NCI-H128 (cell line): ENCODE measurements around the gene SPRR1A.

Experiments
- DNase-seq: peaks from one replicate; lab custom pipeline; 2025; ENCODE audit not compliant: unreplicated experiment; lab: John Stamatoyannopoulos, UW

The SPRR1A gene, protein sequence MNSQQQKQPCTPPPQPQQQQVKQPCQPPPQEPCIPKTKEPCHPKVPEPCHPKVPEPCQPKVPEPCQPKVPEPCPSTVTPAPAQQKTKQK

DNA sequence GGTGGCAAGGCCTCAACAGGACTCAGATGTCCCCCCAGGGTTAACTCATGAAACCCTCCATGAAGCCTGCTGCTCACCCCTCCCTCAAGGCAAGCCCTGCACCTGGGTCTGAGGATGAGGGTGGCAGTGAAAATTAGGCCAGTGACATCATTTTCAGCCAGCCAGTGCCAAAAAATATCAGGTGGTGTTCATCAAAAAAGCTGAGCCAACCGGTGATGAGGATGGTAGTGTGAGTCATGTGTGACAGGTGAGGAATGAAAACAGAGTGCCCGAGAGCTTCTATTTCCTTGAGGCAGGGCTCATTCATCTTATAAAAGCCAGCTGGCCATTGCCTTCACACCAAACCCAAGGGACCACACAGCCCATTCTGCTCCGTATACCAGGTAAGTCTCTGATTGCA is at the start of gene SPRR1A:
Gene SPRR1A, plus strand, starts transcription at position 339 of the 400 bp plus-strand sequence. CDS start 1,150 bp downstream, outside the sequence.
- no peak for DNase-seq

GRCh38 chr1:152940614-152941013 is 43.3 kb upstream of the SPRR1A start:
- DNase-seq, result no peak

DNA sequence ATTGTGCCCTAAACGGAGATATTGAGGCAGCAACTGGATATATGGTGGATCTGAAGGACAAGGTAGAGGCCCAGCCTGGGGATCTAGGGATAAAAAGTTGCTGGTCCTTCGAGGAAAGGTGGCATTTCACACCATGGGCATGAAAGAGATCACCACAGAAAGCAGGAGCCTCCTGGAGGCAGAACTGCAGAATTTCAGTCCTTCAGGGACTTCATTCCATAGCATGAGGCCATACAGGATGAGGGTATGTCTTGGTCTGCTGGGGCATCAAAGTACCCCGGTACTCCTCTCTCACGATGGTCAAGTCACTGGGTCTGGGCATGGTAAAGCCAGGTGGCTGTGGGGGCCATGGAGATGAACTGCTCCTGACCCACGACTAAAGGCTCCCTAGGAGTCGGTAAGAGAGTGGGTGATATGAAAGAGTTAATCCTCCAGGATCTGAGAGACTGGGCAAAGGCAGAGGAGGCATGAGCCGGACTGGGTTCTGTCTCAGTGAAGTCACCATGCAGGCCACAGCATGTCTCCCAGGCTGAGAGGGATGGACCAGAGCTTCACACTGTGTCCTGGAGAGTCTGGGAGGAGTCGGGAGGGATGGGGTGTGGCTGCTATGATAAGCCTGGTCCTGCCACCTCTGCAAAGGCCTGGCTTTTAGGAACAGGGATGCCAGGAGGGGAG is 42.7 kb upstream of the SPRR1A start:
- DNase-seq, result no peak

GRCh38 chr1:152942161-152942560 is 41.7 kb upstream of the SPRR1A start:
- DNase-seq, result no peak

GRCh38 chr1:152946248-152946647 is 37.6 kb upstream of the SPRR1A start:
- no peak for DNase-seq

- DNase-seq, result no peak
Observed at GRCh38 chr1:152946651-152947256, 37.1 kb upstream of the SPRR1A start, which contains the start of gene SPRR5. TSS of gene SPRR5 (plus strand) at chr1:152947206. CDS start at chr1:152948555, 1,349 bp downstream.

GRCh38 chr1:152951711-152952110 is 32.2 kb upstream of the SPRR1A start:
- DNase-seq, result no peak

- DNase-seq, result no peak
Observed at GRCh38 chr1:152953761-152954160, 30.1 kb upstream of the SPRR1A start.

DNA sequence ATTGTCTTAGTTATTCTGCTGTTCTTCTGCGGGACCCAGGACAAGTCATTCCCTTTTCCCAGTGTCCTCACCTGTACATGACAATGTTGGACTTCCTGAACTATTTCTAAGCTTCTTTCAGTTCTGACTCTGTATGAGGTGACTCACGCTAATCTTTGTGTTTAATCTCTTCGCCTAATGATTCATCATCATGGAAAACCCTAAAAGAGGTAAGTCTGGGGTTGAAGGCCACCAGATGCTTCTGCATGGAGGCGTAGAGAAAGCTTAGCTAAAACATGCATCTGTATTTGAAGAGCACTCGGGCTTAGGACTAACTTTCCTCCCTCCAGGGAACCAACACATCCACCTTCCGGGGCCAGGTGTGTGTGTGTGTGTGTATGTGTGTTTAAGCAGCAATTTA is 29.4 kb upstream of the SPRR1A start:
- no peak for DNase-seq

DNA sequence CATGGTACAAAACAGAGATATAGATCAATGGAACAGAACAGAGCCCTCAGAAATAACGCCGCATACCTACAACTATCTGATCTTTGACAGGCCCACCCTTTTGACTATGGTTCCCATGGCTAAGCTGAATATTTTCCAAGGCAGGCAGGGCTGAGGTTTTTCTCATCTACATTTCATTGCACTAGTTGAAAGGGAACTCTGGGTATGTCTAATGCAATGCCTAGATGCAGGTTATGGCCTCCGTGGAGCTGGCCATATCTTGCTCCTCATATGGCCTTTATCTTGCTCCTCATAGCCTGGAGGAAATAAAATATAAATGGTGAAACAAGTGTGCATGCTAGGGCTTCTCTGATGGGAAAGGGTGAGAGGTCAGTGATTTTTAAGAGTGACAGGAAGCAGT is 26.3 kb upstream of the SPRR1A start:
- DNase-seq, result no peak

GRCh38 chr1:152959273-152959672 is 24.6 kb upstream of the SPRR1A start:
- DNase-seq, result no peak

GRCh38 chr1:152959801-152960451 is 24.0 kb upstream of the SPRR1A start:
- DNase-seq, result no peak

- DNase-seq, result no peak
Observed at GRCh38 chr1:152960452-152961044, 23.3 kb upstream of the SPRR1A start.

GRCh38 chr1:152961226-152961891 is 22.5 kb upstream of the SPRR1A start:
- no peak for DNase-seq

DNA sequence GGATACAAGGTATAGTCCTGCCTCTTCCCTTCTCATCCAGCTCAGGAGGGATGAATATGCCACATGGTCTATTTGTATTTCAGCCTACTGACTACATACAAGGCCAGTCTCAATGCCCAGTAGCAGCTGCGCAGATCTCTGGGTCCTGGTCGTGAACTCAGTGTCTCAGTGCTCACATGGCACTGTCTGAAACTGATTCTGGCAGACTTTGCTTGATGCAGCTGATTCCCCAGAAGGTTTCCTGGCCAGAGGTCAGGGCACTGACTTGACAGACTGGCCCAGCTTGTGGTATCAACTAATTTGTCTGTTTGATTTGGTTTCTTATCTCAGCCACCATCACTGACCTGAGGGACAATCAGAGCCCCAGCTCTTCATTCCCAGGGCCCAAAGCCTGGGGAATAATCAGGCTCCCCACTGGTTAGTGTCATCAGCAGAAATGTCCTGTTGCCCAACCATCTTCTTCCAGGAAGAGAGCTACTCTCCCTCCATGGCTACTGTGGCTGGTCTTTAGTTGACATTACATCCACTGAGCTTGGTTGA is 20.9 kb upstream of the SPRR1A start:
- no peak for DNase-seq

GRCh38 chr1:152964536-152964935 is 19.3 kb upstream of the SPRR1A start:
- DNase-seq, result no peak

DNA sequence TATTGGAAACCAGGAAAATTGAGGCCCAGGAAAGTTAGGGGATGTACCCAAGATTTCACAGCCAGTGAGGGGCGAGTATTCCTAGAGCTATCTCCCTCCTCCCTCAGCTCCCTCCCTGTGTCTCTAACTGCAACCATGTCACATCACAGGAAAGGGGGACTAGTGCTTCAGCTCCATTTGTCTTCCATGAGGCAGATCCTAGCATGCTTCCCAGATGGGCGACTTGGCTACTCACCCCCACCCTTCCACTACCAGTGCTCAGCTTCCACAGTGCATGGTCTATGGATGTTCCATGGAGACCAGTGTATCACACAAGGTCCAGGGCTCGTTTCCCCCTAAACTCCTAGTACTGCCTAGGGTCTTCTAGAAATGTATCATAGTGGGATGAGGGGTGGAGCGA is 18.0 kb upstream of the SPRR1A start:
- no peak for DNase-seq

DNA sequence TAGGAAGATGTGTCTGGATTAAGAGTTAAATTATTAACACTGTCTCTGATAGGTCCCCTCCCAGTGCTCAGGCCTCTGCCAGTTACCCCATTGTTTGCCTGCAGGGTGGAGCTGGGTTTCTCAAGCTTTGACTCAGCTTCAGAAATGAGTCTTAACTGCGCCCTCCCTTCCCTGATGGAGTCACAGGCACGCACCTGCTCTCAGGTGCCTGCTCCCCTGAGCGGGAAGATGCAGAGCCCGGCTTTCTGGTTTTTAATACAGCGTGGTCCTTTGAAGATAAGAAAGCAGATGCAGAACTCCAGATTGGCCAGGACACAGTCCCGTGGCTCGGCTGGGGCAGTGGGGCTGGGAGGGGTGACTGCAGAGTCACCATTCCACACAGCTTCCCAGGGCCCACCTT is 16.7 kb upstream of the SPRR1A start:
- DNase-seq, result no peak

- no peak for DNase-seq
Observed at GRCh38 chr1:152968248-152968647, 15.6 kb upstream of the SPRR1A start.

GRCh38 chr1:152969036-152969435 is 14.8 kb upstream of the SPRR1A start:
- DNase-seq, result no peak

DNA sequence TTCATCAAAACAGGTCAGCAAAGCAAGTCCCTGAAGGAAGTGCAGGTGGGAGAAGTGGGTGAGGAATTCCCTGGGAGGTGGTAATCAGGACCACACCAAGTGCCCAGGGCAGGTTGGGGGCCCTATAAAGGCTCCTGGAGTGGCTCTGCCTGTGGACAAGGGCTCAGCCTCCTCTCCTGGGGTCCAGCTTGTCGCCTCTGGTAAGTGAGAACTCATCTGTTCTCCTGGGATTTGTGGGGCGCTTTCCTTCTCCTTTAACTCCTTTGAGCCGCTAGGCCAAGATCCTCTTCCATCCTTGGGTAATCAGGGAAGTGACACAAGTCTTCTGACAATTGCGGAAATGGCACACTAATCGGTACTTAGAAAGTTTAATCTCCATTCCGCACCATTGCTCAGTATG is 13.4 kb upstream of the SPRR1A start, which contains the start of gene SPRR4:
Gene SPRR4, plus strand, starts transcription at position 154 of the 400 bp plus-strand sequence. CDS start 1,243 bp downstream, outside the sequence.
- no peak for DNase-seq
